Measurements from ENCODE around the gene FAF1. TPM values are rescaled to one million over a fixed set of nuclear protein-coding genes. Genes with fewer than 3 reads are reported as not detected.

FAF1 gene
- total RNA-seq, 1 experiment from 2014 or later: 73.2 TPM

GRCh38 chr1:50700621-50701020, 259.4 kb downstream of the FAF1 start:
- POLR2A ChIA-PET: interaction anchor here (0.5 kb wide), 1 partner anchor 10 kb away, joined by 3 read pairs; no protein-coding TSS in a partner anchor
- no peaks in the 10 kb centered on the region for H3K9me2 ChIP-seq (ENCODE audit: insufficient read depth)
- no peak overlapping the region for H2AFZ ChIP-seq (ENCODE audit: low read depth, low read length, poor library complexity, severe bottlenecking)
- no peaks in the 10 kb centered on the region for H3K4me1 ChIP-seq (ENCODE audit: control insufficient read depth in 1 of 2, insufficient read depth in 2 of 2, low read length in 2 of 2)
- H3K4me3 ChIP-seq (replicated peaks in 1 of 2; ENCODE audit: low read depth in 1 of 2, low read length in 2 of 2): no peak overlapping the region
- no peak overlapping the region for H3K27ac ChIP-seq (ENCODE audit: low read depth, low read length)
- RAD21 ChIA-PET (ENCODE audit: low non-redundant PET in 1 of 2, low total read pairs in 2 of 2, uncharacterized antibody in 2 of 2, unreplicated experiment in 2 of 2): no interaction called here
- no peaks in the 10 kb centered on the region for H3K79me2 ChIP-seq (ENCODE audit: insufficient read depth, low read length)
- no peak for DNase-seq (ENCODE audit: low read depth, low spot score)
- 0 out of 2 replicates have a peak, but pooled peaks cover 5% of the 10 kb centered on the region for H4K20me1 ChIP-seq (ENCODE audit: insufficient read depth)
- no peaks in the 10 kb centered on the region for H3K36me3 ChIP-seq (ENCODE audit: control insufficient read depth in 1 of 2, insufficient read depth in 2 of 2, low read length in 2 of 2)
- no peaks in the 10 kb centered on the region for H3K27me3 ChIP-seq (ENCODE audit: insufficient read depth, low read length)
- TF ChIP-seq TCF7L2 (IDR thresholded peaks at IDR 0.05; ENCODE audit: borderline replicate concordance, extremely low read depth, insufficient read depth, insufficient read length): no peak
- no peak for TF ChIP-seq EZH2 (IDR thresholded peaks at IDR 0.05)
- no peak for TF ChIP-seq EZH2phosphoT487 (IDR thresholded peaks at IDR 0.05; ENCODE audit: borderline replicate concordance)
- TF ChIP-seq ZBTB33 (IDR thresholded peaks at IDR 0.05; ENCODE audit: extremely low read depth, insufficient replicate concordance, low read length): no peak
- no peak for TF ChIP-seq CTCF (IDR thresholded peaks at IDR 0.05 in 2 of 3, conservative IDR thresholded peaks at IDR 0.05 in 1 of 3; ENCODE audit: borderline replicate concordance in 1 of 3, insufficient read depth in 1 of 3, low read depth in 2 of 3, low read length in 2 of 3)
- TF ChIP-seq CBX3 (IDR thresholded peaks at IDR 0.05; ENCODE audit: low read depth): no peak
- TF ChIP-seq SRF (IDR thresholded peaks at IDR 0.05; ENCODE audit: low read depth): no peak
- TF ChIP-seq SIN3A (IDR thresholded peaks at IDR 0.05; ENCODE audit: low read depth): no peak
- no peak for TF ChIP-seq ATF3 (IDR thresholded peaks at IDR 0.05)
- no peak for TF ChIP-seq REST (IDR thresholded peaks at IDR 0.05; ENCODE audit: low read depth)
- TF ChIP-seq POLR2AphosphoS5 (IDR thresholded peaks at IDR 0.05; ENCODE audit: low read depth, low read length): no peak
- no peak for TF ChIP-seq SP1 (IDR thresholded peaks at IDR 0.05; ENCODE audit: low read depth)
- no peak for TF ChIP-seq POLR2A (IDR thresholded peaks at IDR 0.05; ENCODE audit: borderline replicate concordance, extremely low read depth, insufficient read depth, insufficient read length)
- no peak for TF ChIP-seq ZNF274 (IDR thresholded peaks at IDR 0.05; ENCODE audit: low read depth, low read length)
- no peak for TF ChIP-seq ELF1 (IDR thresholded peaks at IDR 0.05; ENCODE audit: borderline replicate concordance, low read depth)
- no peak for TF ChIP-seq CEBPB (IDR thresholded peaks at IDR 0.05; ENCODE audit: low read depth)
- intact Hi-C loops (cut with micrococcal nuclease): no loop called here
- CTCF ChIA-PET: no interaction called here
- BruUV-seq (replicated peaks): no TSS peak
- no peak overlapping the region for H3K9ac ChIP-seq (ENCODE audit: low read length)
- ATAC-seq: no peak
- H3K4me2 ChIP-seq (ENCODE audit: low read length): no peak overlapping the region
- H3K9me3 ChIP-seq (ENCODE audit: control insufficient read depth in 1 of 2, insufficient read depth in 1 of 2, low read depth in 1 of 2, low read length in 2 of 2): no peaks in the 10 kb centered on the region
